ENCODE data around the gene SLC25A4. TPM values are rescaled to one million over a fixed set of nuclear protein-coding genes. Genes with fewer than 3 reads are reported as not detected.
A peak's percentile ranks its signal among the peaks of the same experiment; 100 is the strongest.

SLC25A4 gene
- 4.7 TPM for polyA plus RNA-seq (2013, experiment 1 of 2)
- polyA plus RNA-seq (2013, experiment 2 of 2) = 5.0 TPM

DNA sequence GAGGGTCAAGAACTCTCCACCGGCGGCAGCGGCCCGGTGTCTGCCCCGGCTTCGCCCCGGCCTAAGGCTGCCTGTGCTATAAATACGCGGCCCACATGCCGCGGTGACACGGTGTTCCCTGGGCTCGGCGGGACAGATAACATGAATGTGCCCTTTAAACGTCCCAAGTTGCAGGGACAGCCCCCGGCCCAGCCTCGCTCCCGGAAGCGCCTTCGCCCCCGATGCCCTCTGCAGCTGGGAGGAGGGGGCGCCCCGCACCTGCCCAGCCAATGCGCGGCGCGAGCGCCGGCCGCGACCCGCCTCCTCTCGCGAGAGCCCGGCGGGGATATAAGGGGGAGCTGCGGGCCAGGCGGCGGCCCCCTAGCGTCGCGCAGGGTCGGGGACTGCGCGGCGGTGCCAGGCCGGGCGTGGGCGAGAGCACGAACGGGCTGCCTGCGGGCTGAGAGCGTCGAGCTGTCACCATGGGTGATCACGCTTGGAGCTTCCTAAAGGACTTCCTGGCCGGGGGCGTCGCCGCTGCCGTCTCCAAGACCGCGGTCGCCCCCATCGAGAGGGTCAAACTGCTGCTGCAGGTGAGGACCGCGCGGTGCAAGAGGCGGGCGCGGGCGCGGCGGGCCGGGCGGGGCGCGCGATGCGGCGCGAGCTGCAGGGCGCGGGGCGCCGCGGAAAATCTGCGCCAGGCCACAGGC lies at the start of gene SLC25A4:
Gene SLC25A4, plus strand, starts transcription at position 355 of the 689 bp plus-strand sequence. Its CDS starts 107 bp downstream, at position 462.
- H3K27me3 ChIP-seq (ENCODE audit: control insufficient read depth in 1 of 2, insufficient read depth in 1 of 2, low read length in 2 of 2) = peaks cover 0 to 4% of the 10 kb centered on the region in 2 experiments
- peak within 1 kb of the TSS in 1 of 2 experiments; percentile 93 for H3K14ac ChIP-seq (ENCODE audit: low read length in 2 of 2)
- WGBS = under 1% methylated on average over 73 of the region's 87 CpGs
- H2BK5ac ChIP-seq (ENCODE audit: low read depth, low read length, poor library complexity, severe bottlenecking) = no peak within 1 kb of the TSS
- H3K23ac ChIP-seq (ENCODE audit: low read length in 2 of 2) = peak within 1 kb of the TSS in 1 of 2 experiments; percentile 99
- peak; percentile 77 for DNase-seq
- H3K4me2 ChIP-seq (ENCODE audit: low read length, poor library complexity, severe bottlenecking) = peak within 1 kb of the TSS; percentile 97
- peak within 1 kb of the TSS; percentile 17 to 89 for H3K4ac ChIP-seq (ENCODE audit: low read depth in 1 of 2, low read length in 2 of 2)
- peaks cover 18% of the 10 kb centered on the region for H3K79me1 ChIP-seq (replicated peaks; ENCODE audit: low read length, poor library complexity, severe bottlenecking)
- H2BK120ac ChIP-seq (ENCODE audit: low read depth, low read length) = no peak within 1 kb of the TSS
- H3K9me3 ChIP-seq (ENCODE audit: control insufficient read depth, low read length) = no peaks in the 10 kb centered on the region
- H2AFZ ChIP-seq (ENCODE audit: low read depth, low read length) = peak within 1 kb of the TSS; percentile 93
- no peak within 1 kb of the TSS for H2AK5ac ChIP-seq (ENCODE audit: low read length, severe bottlenecking)
- H4K91ac ChIP-seq (ENCODE audit: low read length) = peak within 1 kb of the TSS; percentile 5
- H2BK12ac ChIP-seq (ENCODE audit: low read length in 2 of 2) = no peak within 1 kb of the TSS
- peak within 1 kb of the TSS; percentile 71 for H3K9ac ChIP-seq (ENCODE audit: low read length)
- H3K36me3 ChIP-seq (ENCODE audit: control insufficient read depth in 1 of 2, insufficient read depth in 2 of 2, low read depth in 1 of 2, low read length in 2 of 2) = peaks cover 6 to 7% of the 10 kb centered on the region in 2 experiments
- no peak within 1 kb of the TSS for H3K27ac ChIP-seq (ENCODE audit: low read length, poor library complexity, severe bottlenecking)
- peaks cover 6% of the 10 kb centered on the region for H3K4me1 ChIP-seq (ENCODE audit: control insufficient read depth, insufficient read depth, low read depth, low read length)
- H3K18ac ChIP-seq (ENCODE audit: low read depth in 1 of 2, low read length in 2 of 2) = peak within 1 kb of the TSS; percentile 69 to 92
- peak within 1 kb of the TSS; percentile 12 for H2BK15ac ChIP-seq (ENCODE audit: low read depth, poor library complexity, severe bottlenecking)
- H3K4me3 ChIP-seq (ENCODE audit: insufficient read depth in 1 of 2, low read depth in 1 of 2, low read length in 2 of 2) = peak within 1 kb of the TSS; percentile 79 to 98
- H4K8ac ChIP-seq (ENCODE audit: low read length) = peak within 1 kb of the TSS; percentile 75

- H4K8ac ChIP-seq (ENCODE audit: low read length) = no peak overlapping the region
- H3K79me1 ChIP-seq (replicated peaks; ENCODE audit: low read length, poor library complexity, severe bottlenecking) = no peaks in the 10 kb centered on the region
- H3K36me3 ChIP-seq (ENCODE audit: control insufficient read depth in 1 of 2, insufficient read depth in 2 of 2, low read depth in 1 of 2, low read length in 2 of 2) = no peaks in the 10 kb centered on the region
- no peak overlapping the region for H3K9ac ChIP-seq (ENCODE audit: low read length)
- H3K4me2 ChIP-seq (ENCODE audit: low read length, poor library complexity, severe bottlenecking) = no peak overlapping the region
- peaks cover 5% of the 10 kb centered on the region for H3K9me3 ChIP-seq (ENCODE audit: control insufficient read depth, low read length)
- H4K91ac ChIP-seq (ENCODE audit: low read length) = no peak overlapping the region
- WGBS = 74% methylated on average over 3 of the region's 3 CpGs
- H2BK12ac ChIP-seq (ENCODE audit: low read length in 2 of 2) = no peak overlapping the region
- H2AFZ ChIP-seq (ENCODE audit: low read depth, low read length) = no peak overlapping the region
- no peak overlapping the region for H3K18ac ChIP-seq (ENCODE audit: low read depth in 1 of 2, low read length in 2 of 2)
- no peak overlapping the region for H2AK5ac ChIP-seq (ENCODE audit: low read length, severe bottlenecking)
- H3K23ac ChIP-seq (ENCODE audit: low read length in 2 of 2) = no peak overlapping the region
- H3K4me3 ChIP-seq (ENCODE audit: insufficient read depth in 1 of 2, low read depth in 1 of 2, low read length in 2 of 2) = no peak overlapping the region
- H3K4me1 ChIP-seq (ENCODE audit: control insufficient read depth, insufficient read depth, low read depth, low read length) = no peaks in the 10 kb centered on the region
- no peak overlapping the region for H2BK15ac ChIP-seq (ENCODE audit: low read depth, poor library complexity, severe bottlenecking)
- H3K4ac ChIP-seq (ENCODE audit: low read depth in 1 of 2, low read length in 2 of 2) = no peak overlapping the region
- no peak overlapping the region for H3K27ac ChIP-seq (ENCODE audit: low read length, poor library complexity, severe bottlenecking)
- no peak for DNase-seq
- H2BK120ac ChIP-seq (ENCODE audit: low read depth, low read length) = no peak overlapping the region
- no peak overlapping the region for H2BK5ac ChIP-seq (ENCODE audit: low read depth, low read length, poor library complexity, severe bottlenecking)
- H3K14ac ChIP-seq (ENCODE audit: low read length in 2 of 2) = no peak overlapping the region
- H3K27me3 ChIP-seq (ENCODE audit: control insufficient read depth in 1 of 2, insufficient read depth in 1 of 2, low read length in 2 of 2) = no peaks in the 10 kb centered on the region
Observed at GRCh38 chr4:185093603-185094002, 49.5 kb upstream of the SLC25A4 start.

DNA sequence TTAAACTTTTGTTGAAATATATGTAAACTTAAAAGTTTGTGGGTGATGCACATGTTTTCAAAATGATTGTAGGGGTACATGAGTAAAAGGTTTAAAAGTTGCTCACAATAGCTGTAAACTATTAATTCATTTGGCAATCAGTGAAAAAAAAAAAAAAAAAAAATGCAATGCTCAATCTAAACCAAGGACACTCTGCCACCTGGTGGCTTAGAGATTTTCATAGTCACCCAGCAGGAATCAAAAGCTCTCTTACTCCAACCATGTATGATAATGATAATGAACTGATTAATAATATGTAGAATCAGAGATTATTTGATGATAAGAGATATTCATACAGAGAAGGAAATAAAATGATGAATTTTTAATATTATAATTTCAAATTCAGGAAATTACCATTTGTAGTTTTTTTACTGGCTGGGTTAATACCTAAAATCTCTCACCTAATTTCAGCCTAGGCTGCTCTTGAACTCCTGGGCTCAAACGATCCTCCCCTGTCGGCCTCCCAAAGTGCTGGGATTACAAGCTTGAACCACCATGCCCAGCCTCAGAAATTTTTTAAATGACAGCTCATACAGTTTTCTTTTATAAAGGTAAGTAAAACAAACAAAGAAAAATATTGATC lies 46.9 kb upstream of the SLC25A4 start:
- Histone ChIP-seq H3K27ac (ENCODE audit: low read length, poor library complexity, severe bottlenecking) (no peak overlapping the region), H3K36me3 (ENCODE audit: control insufficient read depth in 1 of 2, insufficient read depth in 2 of 2, low read depth in 1 of 2, low read length in 2 of 2) (no peaks in the 10 kb centered on the region), H2BK12ac (ENCODE audit: low read length in 2 of 2) (no peak overlapping the region), H3K4me1 (ENCODE audit: control insufficient read depth, insufficient read depth, low read depth, low read length) (no peaks in the 10 kb centered on the region), H2BK5ac (ENCODE audit: low read depth, low read length, poor library complexity, severe bottlenecking) (no peak overlapping the region), H2AK5ac (ENCODE audit: low read length, severe bottlenecking) (no peak overlapping the region), H4K8ac (ENCODE audit: low read length) (no peak overlapping the region), H3K14ac (ENCODE audit: low read length in 2 of 2) (no peak overlapping the region), H3K23ac (ENCODE audit: low read length in 2 of 2) (no peak overlapping the region), H3K27me3 (ENCODE audit: control insufficient read depth in 1 of 2, insufficient read depth in 1 of 2, low read length in 2 of 2) (peaks cover 0 to 6% of the 10 kb centered on the region in 2 experiments), H3K4me3 (ENCODE audit: insufficient read depth in 1 of 2, low read depth in 1 of 2, low read length in 2 of 2) (no peak overlapping the region), H3K79me1 (replicated peaks; ENCODE audit: low read length, poor library complexity, severe bottlenecking) (no peaks in the 10 kb centered on the region), H2AFZ (ENCODE audit: low read depth, low read length) (no peak overlapping the region), H3K4ac (ENCODE audit: low read depth in 1 of 2, low read length in 2 of 2) (no peak overlapping the region), H3K9ac (ENCODE audit: low read length) (no peak overlapping the region), H4K91ac (ENCODE audit: low read length) (no peak overlapping the region), H3K4me2 (ENCODE audit: low read length, poor library complexity, severe bottlenecking) (no peak overlapping the region), H3K18ac (ENCODE audit: low read depth in 1 of 2, low read length in 2 of 2) (no peak overlapping the region), H2BK120ac (ENCODE audit: low read depth, low read length) (no peak overlapping the region), H2BK15ac (ENCODE audit: low read depth, poor library complexity, severe bottlenecking) (no peak overlapping the region), H3K9me3 (ENCODE audit: control insufficient read depth, low read length) (peaks cover 5% of the 10 kb centered on the region)
- WGBS = 100% methylated on average over 1 of the region's 2 CpGs
- DNase-seq = peak; percentile 44

DNA sequence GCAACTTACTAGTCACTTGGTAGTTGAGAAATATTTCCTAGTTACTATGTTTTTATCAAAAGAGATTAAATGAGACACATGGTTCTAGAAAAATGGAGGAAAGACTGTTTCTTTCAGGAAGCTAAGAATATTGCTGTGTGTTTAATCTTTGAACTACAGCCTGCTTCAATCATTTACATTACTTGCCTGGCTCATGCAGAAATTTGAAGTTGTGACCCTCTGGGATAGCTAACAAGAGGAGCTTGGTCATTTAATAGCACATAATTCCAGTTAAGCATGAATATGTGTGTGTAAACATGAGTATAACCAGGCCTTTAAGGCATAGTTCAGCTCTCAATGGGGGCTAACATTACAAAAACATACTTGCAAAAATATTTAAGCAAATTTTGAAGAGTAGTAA lies 44.6 kb upstream of the SLC25A4 start:
- Histone ChIP-seq H3K4me3 (ENCODE audit: insufficient read depth in 1 of 2, low read depth in 1 of 2, low read length in 2 of 2) (no peak overlapping the region), H3K79me1 (replicated peaks; ENCODE audit: low read length, poor library complexity, severe bottlenecking) (no peaks in the 10 kb centered on the region), H3K27me3 (ENCODE audit: control insufficient read depth in 1 of 2, insufficient read depth in 1 of 2, low read length in 2 of 2) (peaks cover 0 to 6% of the 10 kb centered on the region in 2 experiments), H2BK15ac (ENCODE audit: low read depth, poor library complexity, severe bottlenecking) (no peak overlapping the region), H3K4ac (ENCODE audit: low read depth in 1 of 2, low read length in 2 of 2) (no peak overlapping the region), H2BK5ac (ENCODE audit: low read depth, low read length, poor library complexity, severe bottlenecking) (no peak overlapping the region), H3K4me2 (ENCODE audit: low read length, poor library complexity, severe bottlenecking) (no peak overlapping the region), H3K9me3 (ENCODE audit: control insufficient read depth, low read length) (no peaks in the 10 kb centered on the region), H2BK120ac (ENCODE audit: low read depth, low read length) (no peak overlapping the region), H3K4me1 (ENCODE audit: control insufficient read depth, insufficient read depth, low read depth, low read length) (peaks cover 4% of the 10 kb centered on the region), H3K9ac (ENCODE audit: low read length) (no peak overlapping the region), H3K14ac (ENCODE audit: low read length in 2 of 2) (no peak overlapping the region), H2BK12ac (ENCODE audit: low read length in 2 of 2) (no peak overlapping the region), H3K27ac (ENCODE audit: low read length, poor library complexity, severe bottlenecking) (no peak overlapping the region), H3K18ac (ENCODE audit: low read depth in 1 of 2, low read length in 2 of 2) (no peak overlapping the region), H2AK5ac (ENCODE audit: low read length, severe bottlenecking) (no peak overlapping the region), H4K8ac (ENCODE audit: low read length) (no peak overlapping the region), H2AFZ (ENCODE audit: low read depth, low read length) (no peak overlapping the region), H4K91ac (ENCODE audit: low read length) (no peak overlapping the region), H3K23ac (ENCODE audit: low read length in 2 of 2) (no peak overlapping the region), H3K36me3 (ENCODE audit: control insufficient read depth in 1 of 2, insufficient read depth in 2 of 2, low read depth in 1 of 2, low read length in 2 of 2) (no peaks in the 10 kb centered on the region)
- DNase-seq = no peak
